ENCODE data around the gene DNASE1L1. TPM values are rescaled to one million over a fixed set of nuclear protein-coding genes. Genes with fewer than 3 reads are reported as not detected.

Gene DNASE1L1
- total RNA-seq, 1 donor from 2014 or later, result 134 TPM

DNA sequence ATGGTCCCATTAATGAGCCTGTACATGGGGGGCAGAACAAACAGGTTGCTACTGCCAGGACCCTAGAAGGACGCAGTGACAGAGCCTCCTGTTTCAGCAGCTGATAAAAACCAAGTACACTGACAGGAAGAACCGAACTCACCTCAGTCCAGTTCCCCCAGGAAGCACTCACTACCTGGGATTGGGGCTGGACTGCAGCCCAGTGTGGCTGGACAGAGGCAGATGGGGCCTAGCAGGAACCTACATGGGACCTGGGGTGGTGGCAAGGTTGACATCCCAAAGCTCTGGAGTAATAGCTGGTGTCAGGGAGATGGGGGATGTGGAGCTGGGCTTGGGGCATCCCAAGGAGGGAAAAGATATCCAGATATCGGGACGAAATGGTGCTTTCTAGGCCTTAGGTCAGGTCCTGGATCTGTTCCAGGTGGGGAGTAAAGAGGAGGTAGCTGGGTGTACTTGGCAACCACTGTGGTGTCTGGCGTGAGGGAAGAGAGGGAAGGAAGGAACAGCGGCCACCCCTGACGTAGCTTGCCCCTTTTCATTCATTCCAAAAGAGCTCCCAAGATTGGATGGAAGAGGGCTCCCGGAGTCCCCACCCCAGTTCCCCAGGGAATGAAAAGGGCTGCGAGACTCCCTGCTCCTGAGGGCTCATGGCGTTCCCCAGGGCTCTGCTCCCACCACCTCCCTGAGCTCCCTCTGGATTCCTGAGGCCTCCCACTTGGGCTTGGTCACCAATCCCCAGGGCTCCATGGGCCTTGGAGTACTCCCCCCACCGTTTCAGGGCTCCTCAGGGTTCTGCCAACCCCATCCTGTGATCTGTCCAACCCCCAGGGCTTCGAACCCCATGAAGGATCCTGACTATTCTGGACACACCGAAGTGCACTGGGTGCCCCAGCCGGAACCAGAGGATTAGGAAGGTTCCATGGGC lies 25.4 kb downstream of the DNASE1L1 start:
- no peak for DNase-seq (ENCODE audit: low read depth, low spot score)

DNA sequence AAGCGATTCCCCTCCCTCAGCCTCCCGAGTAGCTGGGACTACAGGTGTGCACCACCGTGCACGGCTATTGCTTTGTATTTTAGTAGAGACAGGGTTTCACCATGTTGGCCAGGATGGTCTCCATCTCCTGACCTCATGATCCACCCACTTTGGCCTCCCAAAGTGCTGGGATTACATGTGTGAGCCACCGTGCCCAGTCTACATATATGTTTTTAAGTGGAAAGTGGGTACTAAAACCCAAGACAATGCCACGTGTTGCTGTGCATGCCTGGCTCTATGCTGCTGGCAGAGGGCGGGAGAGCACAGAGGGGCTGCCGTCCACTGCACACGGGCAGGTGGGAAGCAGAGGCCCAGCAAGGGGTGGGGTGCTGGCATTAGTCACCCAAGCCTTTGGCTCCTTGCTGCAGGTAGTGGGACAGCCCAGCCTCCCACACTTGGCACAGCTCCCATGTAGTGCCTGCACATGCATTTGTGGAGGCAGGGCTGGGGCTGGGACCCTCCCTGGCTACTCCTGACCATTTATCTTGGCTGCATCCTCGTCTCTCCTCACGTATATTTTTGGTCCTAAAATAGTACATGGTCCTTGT lies 26.5 kb downstream of the DNASE1L1 start:
- no peak for DNase-seq (ENCODE audit: low read depth, low spot score)

DNA sequence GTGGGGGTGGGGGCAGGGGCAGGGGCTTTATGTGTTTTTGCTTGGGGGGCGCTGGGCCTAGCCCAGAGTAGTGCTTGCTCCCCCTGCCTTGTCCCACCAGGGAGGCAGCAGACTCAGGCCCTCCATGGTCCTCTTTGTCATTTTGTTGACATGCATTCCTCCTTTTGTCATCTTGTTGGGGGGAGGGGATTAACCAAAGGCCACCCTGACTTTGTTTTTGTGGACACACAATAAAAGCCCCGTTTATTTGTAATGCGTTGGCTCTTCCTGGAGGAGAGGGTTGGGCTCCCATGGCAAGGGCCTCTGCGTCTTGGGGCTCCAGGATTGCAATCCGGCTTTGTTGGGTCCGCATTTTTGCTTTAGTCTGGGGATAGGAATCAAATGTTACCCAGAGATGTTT lies 27.8 kb downstream of the DNASE1L1 start:
- no peak for DNase-seq (ENCODE audit: low read depth, low spot score)

DNA sequence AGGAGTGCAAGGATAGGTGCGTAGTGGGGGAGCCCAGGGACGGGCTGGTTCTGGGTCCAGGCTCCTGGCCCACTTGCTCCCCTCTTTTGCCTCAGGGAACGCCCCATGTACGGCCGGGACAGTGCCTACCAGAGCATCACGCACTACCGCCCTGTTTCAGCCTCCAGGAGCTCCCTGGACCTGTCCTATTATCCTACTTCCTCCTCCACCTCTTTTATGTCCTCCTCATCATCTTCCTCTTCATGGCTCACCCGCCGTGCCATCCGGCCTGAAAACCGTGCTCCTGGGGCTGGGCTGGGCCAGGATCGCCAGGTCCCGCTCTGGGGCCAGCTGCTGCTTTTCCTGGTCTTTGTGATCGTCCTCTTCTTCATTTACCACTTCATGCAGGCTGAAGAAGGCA lies 28.3 kb downstream of the DNASE1L1 start:
- DNase-seq (ENCODE audit: low read depth, low spot score), result no peak

DNA sequence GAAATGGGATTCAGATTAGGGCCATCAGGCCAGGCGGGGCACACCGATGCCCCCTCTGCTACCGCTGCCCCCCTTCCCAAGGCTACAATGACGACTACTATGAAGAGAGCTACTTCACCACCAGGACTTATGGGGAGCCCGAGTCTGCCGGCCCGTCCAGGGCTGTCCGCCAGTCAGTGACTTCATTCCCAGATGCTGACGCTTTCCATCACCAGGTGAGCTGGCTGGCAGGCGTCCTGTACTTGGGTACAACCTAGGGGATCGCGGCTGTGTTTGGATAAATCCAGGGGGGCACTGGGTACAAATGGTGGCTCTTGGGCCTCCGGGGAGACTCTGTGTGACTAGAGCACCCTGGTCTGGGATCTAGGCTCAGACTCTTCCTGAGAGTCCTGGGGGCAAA lies 28.9 kb downstream of the DNASE1L1 start:
- no peak for DNase-seq (ENCODE audit: low read depth, low spot score)

DNA sequence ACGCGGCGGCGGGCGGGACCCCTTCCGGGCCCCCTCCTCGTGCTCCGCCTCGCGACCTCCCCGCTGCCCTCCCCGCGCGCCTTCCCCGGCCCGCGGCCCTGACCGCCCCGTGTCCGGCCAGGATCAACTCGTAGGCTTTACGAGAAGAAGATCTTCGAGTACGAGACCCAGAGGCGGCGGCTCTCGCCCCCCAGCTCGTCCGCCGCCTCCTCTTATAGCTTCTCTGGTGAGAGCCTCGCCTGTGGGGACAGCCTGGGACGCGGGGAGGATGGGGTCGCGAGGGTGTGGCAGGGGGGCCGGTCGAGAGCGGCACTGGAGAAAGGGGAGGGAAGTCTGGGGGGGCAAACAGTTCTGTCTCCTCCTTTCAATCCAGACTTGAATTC lies 29.5 kb downstream of the DNASE1L1 start:
- DNase-seq (ENCODE audit: low read depth, low spot score), result no peak

DNA sequence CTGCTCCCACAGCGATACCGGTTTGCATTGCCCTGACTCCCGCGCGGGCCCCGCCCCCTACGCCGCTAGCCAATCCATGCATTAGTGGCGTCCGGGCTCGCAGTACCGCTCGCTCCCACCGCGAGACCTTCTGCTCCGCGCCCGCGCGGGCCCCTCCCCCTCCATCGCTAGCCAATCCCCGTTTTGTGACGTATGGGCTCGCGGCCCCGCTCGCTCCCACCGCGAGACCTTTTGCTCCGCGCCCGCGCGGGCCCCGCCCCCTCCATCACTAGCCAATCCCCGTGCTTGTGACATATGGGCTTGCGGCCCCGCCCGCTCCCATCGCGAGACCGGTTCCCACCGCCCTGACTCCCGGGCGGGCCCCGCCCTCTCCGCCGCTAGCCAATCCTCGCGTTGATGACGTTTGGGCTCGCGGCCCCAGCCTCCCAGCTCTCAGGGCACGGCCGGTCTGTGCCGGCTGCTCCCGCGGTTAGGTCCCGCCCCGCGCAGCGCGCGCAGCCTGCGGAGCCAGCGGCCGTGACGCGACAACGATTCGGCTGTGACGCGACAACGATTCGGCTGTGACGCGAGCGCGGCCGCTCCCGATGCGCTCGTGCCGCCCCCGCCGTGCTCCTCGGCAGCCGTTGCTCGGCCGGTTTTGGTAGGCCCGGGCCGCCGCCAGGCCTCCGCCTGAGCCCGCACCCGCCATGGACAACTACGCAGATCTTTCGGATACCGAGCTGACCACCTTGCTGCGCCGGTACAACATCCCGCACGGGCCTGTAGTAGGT lies 30.1 kb downstream of the DNASE1L1 start, which contains the start of gene EMD:
EMD (plus strand) TSS at position 497 of the 770 bp plus-strand sequence; CDS start at position 687, 190 bp downstream.
- peak; percentile 87 for DNase-seq (ENCODE audit: low read depth, low spot score)

DNA sequence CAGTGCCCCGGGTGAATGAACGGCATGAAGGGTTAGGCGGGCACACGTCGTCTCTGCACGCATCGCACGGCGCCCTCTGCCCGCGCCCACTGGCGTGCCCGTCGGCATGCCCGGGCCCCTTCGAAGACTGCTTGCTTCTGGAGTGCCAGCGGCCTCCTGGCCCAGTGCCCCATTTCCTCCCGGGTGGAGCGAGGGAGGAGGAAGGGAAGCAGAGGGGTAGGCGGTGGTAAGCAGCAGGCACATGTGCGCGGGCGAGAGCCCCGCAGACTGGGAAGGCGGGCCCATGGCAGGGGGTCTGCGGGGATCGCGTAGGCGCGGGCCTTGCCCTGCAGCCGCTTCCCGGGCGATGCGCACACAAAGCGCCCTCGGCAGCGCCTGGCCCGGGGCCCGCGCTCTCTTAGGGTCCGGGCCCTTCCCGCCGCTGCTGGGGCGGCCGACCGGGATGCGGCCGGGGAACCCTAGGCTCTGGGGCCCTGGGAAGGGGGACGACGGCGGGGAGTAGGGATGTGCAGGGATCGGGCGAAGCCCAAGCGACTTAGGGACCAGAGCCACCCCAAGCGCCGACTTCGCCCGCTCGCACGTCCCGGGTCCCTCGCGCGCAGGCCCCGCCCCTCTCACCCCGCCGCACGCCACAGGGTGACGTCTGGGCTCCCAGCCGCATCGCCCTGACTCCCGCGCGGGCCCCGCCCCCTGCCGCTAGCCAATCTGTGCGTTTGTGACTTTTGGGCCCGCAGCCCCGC lies 30.8 kb downstream of the DNASE1L1 start:
- DNase-seq (ENCODE audit: low read depth, low spot score), result no peak

DNA sequence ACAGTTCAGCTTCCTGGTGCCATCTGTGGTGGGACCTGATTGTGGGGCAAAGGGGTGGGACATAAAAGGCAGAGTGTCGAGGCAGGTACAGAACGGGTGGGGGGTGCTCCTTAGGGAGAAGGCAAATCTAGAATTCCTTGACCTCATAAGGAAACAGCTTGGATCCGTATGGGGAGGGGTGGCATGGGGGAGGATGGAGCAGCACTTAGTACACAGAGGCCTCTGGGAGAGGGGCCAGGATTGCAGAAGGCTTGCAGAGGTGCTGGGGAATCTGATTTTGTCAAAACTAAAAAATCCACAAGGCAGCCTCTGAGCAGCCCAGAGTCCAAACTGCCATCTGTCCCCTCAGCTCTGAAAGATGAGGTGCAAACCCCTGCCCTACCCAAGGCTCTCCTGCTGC lies 32.3 kb downstream of the DNASE1L1 start:
- no peak for DNase-seq (ENCODE audit: low read depth, low spot score)

DNA sequence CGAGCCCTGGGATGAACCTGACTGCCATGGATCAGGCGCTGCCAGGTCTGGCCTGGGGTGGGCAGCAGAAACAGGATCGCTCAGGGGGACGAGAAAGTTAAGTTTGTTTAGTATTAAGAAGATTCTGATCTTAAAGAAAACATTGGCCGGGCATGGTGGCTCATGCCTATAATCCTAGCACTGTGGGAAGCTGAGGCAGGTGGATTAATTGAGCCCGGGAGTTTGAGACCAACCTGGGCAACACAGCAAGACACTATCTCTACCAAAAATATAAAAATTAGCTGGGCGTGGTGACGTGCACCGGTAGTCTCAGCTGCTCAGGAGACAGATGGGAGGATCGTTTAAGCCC lies 33.9 kb downstream of the DNASE1L1 start:
- DNase-seq (ENCODE audit: low read depth, low spot score), result no peak

DNA sequence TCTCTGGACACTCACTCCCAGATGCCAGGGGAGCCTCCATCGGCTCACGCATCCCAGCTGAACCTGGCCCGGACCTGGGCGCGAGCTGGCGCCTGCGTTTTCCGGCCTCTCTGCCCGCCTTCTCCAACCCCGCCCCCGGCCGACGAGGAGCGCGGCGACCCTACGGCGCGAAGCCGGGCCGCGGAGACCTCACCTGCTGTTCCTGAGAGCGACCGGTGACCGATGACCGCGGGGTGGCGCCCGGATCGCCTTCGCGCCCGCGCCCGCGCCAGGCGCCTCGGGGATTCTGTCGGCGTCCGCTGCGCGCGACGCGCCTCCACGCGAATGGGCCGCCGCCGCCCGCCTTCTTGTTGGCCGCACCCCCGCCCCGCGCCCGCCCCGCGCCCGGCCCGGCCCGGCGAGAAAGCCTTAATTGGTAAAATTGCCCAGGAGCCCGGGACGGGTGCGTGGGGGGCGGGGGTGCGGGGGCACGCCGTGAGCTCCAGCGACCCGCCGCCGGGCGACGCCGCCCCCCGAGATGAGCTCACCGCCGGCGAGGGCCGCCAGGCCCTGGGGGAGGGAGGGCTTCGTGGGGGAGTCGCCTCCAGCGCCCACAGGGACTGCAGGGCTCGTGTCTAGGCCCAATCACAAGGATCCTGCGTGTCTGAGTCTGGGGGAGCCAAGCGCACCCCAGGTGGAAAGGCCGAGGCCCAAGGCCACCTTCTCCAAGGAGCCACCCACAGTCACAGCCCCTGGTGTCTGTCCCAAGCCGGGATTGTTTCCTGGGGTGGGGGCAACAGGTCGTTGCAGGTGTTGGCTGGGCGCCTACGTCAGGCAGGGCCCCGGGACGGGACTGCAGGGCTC lies 34.5 kb downstream of the DNASE1L1 start, which contains the start of gene FLNA:
FLNA (minus strand) TSS at position 322 of the 843 bp plus-strand sequence. CDS start 3,389 bp downstream, outside the sequence.
- DNase-seq (ENCODE audit: low read depth, low spot score), result no peak

DNA sequence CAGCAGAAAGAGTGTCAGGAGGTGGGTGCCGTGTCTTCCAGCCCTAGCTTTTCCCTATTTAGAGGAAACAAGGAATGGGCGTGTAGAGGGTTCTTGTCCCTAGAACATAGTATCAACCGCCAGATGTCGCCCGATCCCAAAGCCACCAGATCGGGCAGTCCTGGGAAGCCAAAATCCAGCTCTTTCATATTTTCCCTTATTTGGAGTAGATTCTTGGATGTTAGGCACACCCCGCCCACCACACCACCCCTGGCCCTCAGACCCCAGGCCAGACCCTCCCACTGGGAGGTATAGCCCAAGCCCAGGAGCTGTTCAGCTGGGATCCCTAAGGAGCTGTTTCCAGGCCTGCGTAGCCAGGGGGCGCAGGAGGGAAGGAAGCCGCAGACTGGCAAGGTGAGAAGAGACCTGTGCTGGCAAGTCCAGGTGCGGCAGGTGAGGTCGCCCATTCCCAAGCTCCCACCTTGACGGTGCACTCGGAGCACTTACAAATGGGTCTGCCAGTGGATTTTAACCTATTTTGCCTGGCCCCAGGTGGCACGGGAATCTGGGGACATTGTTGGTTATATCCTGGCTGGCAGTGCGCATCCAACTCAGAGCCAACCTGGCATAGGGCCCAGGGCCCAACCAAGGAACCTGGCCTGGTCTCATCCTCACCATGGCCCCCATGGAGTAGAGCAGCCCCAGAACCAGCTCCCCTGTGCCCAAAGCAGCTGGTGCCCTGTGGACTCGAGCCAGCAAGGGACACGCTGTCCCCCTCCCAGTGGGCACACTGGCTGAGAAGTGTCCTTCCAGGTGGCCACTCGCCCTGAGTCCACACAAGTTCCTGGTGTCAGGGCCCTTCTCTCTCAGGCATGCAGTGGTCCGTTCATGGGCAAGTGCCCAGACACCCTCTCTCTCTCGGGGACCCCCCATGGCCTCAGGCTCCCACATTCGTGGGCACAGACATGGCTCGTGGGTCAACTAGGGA lies 35.4 kb downstream of the DNASE1L1 start:
- peak; percentile 37 for DNase-seq (ENCODE audit: low read depth, low spot score)

DNA sequence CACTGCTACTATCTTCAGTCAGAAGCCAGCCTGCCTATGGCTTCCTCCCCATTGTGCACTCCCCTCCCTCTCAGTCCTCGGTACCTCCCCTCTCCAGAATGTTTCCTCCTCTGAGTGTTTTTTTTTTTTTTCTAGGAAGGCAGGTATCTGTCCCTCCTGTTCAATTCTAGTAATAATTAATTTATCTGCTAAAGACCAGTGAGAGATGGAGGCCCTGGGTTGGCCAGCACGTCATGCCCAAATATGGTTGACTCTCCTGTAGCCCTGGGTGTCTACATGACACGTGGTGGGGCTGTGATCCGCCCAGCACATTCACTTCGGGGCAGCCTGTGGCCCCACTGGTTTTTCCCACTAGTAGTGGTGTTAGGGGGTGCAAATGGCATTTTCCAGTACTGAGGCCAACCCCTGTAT lies 36.4 kb downstream of the DNASE1L1 start:
- DNase-seq (ENCODE audit: low read depth, low spot score), result no peak

DNA sequence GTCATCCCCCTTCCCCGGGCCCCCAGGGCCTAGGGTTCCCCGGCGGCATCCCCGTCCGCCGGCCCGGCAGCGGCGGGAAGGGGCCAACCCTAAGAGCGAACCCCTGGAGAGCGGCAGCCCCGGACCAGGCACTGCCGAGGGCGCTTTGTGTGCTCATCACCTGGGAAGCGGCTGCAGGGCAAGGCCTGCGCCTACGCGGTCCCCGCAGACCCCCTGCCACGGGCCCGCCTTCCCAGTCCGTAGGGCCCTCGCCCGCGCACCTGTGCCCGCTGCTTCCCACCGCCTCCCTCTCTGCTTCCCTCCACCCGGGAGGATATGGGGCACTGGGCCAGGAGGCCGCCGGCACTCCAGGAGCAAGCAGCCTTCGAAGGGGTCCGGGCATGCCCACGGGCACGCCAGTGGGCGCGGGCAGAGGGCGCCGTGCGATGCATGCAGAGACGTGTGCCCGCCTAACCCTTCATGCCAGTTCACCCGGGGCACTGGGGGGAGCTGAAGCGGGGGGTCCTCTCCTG lies 37.2 kb downstream of the DNASE1L1 start:
- DNase-seq (ENCODE audit: low read depth, low spot score), result no peak

DNA sequence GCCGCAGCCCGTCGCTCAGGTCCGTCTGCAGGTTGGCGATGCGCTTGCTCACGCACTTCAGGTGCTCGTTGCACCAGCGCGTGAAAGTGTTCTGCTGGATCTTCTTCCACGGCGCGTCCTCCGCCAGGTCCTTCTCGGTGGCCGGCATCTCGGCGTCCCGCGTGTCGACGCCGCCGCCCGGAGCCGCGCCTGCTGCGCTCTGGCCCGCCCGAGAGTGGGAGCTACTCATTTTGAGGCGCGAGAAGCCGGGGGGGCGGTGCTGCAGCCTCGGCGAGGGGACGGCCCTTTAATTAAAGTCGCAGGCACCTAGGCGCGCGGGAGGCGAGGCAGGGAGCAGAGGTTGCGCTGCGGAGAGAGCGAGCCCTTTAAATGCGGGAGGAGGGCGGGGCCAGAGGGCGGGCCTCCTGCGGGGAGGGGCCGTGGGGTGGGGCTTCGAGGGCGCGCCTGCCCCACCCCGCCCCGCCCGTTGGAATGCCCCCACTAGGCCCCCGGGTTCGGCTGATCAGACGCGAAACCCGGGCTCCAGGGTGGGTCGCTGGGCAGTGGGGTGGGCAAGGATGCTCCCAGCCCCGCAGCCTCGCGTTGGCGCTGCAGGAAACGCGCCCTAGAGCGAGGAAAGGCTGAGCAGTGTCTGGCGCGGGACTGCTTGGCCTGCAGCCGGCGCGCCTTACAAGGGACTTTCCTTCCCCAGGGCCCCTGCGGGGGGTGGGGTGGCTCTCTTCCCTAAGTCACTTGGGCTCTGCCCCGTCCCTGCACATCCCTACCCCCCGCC lies 37.9 kb downstream of the DNASE1L1 start:
- DNase-seq (ENCODE audit: low read depth, low spot score), result peak; percentile 68

DNA sequence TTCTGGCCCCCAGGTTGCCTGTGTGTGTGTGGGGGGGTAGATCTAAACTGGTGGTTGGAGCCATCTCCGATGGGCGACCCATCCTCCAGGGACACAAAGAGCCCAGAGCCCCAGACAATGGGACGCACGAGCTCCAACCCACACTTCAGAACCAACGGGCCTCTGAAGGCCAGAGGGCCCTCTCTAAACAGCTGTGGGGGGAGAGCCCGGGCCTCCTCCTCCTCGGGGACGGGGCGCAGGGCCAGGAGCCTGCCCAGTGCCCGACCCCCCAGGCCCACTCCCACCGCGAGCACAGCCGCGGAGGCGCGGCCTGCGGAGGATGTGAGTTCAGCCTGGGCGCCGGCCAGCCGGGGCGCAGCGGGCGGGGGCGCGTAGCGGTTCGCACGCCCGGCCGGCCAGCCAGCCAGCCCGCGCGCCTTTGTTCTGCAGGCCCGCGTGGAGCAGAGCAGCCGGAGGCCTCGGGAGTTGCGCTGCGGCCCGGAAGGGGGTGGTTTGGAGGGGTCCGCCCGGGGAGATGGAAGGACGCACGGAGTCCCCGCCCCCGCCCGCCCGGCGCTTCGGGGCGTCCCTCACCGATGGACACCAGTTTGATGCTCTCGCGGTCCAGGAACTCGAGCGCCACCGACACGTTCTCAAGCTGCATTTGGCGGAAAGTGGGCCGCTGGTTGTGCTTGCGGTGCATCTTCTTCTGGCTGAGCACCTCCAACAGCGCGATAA lies 38.6 kb downstream of the DNASE1L1 start:
- no peak for DNase-seq (ENCODE audit: low read depth, low spot score)

DNA sequence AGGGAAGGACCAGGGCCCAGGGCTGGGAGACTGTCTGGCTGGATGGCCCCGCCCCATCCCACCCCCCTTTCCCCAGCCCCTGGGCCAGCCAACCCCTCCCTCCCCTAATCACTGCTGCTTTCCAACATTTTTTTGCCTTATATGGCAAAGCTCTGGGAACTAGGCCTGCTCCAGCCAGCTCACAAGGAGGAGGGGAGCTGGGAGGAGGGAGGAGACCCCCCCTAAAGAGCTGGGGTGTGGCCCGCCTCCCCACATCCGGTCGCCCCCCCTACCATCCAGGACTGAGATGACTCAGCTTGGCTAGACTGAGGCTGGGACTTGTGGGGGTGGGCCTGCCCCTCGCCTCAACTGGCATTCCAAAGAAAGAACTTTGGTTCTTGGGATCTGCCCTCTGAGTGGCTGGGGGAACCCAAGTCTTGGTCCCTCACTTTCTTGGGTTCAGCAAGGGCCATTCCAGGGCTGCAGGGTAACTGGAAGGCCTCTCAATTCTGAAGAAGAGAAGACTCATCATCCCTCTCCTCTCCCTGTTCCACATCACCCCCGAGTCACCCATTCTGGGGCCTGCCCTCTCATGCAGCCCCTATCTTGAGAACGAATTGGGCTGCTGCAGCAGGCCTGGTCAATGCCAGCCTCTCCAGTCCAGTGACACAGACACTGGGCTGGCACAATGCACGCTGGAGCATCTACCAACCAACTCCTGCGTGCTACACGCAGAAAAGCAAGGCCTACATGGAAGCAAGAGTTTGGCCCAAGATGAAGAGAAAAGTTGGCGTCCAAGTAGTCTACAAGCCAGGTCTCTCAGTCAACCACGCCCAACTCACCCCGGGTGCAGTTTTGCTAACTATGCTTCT lies 39.4 kb downstream of the DNASE1L1 start:
- DNase-seq (ENCODE audit: low read depth, low spot score), result peak; percentile 82

Data from pulmonary artery endothelial cell (primary cell).